HEK293 (cell line): ENCODE measurements around the gene SMIM14.

Source experiments
- CTCF ChIA-PET: fragments of 350-600 bp; formaldehyde crosslinking; extraction: SDS; loops from one replicate; lab custom pipeline; 2021; ENCODE audit warnings: antibody characterized with exemption; lab: Yijun Ruan, JAX
- POLR2A ChIA-PET: fragments of 300-600 bp; formaldehyde crosslinking; extraction: SDS; loops from one replicate; lab custom pipeline; 2020; ENCODE audit warnings: antibody characterized with exemption, inconsistent platforms; lab: Yijun Ruan, JAX
- H3K27ac ChIP-seq: fragments of 200-500 bp; sonication (Bioruptor generic); 2 replicates; pipeline ENCODE4 v1.5.1; 2014; ENCODE audit warnings: low read depth, low read length, control low read depth, inconsistent platforms; ENCODE audit errors: extremely low read depth
- H3K36me3 ChIP-seq, 2 experiments: fragments of 200-500 bp in 1 of 2; sonication (Bioruptor generic) in 1 of 2; 1 replicate in 1 of 2; 2 replicates in 1 of 2; pipeline ENCODE4 v1.5.1; 2014 to 2017; ENCODE audit warnings: inconsistent platforms in 2 of 2, low read length in 2 of 2; ENCODE audit not compliant: control insufficient read depth in 2 of 2, insufficient read depth in 1 of 2
- H3K4me1 ChIP-seq: fragments of 200-500 bp; sonication (Bioruptor generic); 2 replicates; pipeline ENCODE4 v1.5.1; 2014; ENCODE audit warnings: mild to moderate bottlenecking, low read length, inconsistent platforms; ENCODE audit not compliant: control insufficient read depth, insufficient read depth
- H3K4me3 ChIP-seq: 2 replicates; pipeline ENCODE4 v1.5.1; 2011; ENCODE audit warnings: low read depth, mild to moderate bottlenecking, control low read depth, low read length, moderate library complexity
- H3K9me3 ChIP-seq: fragments of 200-500 bp; sonication (Bioruptor generic); 2 replicates; pipeline ENCODE4 v1.5.1; 2014; ENCODE audit warnings: low read depth, low read length, inconsistent platforms; ENCODE audit not compliant: control insufficient read depth, insufficient read depth
- BCL11A ChIP-seq: fragments of 450-650 bp; formaldehyde crosslinking; IDR thresholded peaks from 2 replicates; pipeline ENCODE4 v1.5.1; 2016; ENCODE audit warnings: low read depth, missing biosample characterization, missing genetic modification characterization
- IKZF3 ChIP-seq: fragments of 450-650 bp; IDR thresholded peaks from 2 replicates; pipeline ENCODE4 v1.5.0; 2018; ENCODE audit warnings: missing biosample characterization, mild to moderate bottlenecking, missing genetic modification characterization, moderate library complexity
- KLF8 ChIP-seq: fragments of 450-650 bp; formaldehyde crosslinking; IDR thresholded peaks from 2 replicates; pipeline ENCODE4 v1.5.1; 2016; ENCODE audit warnings: missing biosample characterization, missing genetic modification characterization
- PRDM10 ChIP-seq: fragments of 450-650 bp; formaldehyde crosslinking; IDR thresholded peaks from 2 replicates; pipeline ENCODE4 v1.5.1; 2016; ENCODE audit warnings: missing biosample characterization, missing genetic modification characterization
- YY1 ChIP-seq: fragments of 450-650 bp; formaldehyde crosslinking; IDR thresholded peaks from 2 replicates; pipeline ENCODE4 v1.5.1; 2018; ENCODE audit warnings: missing biosample characterization, missing genetic modification characterization
- ZFP41 ChIP-seq: fragments of 450-650 bp; formaldehyde crosslinking; IDR thresholded peaks from 2 replicates; pipeline ENCODE4 v1.5.1; 2016; ENCODE audit warnings: missing biosample characterization, missing genetic modification characterization, borderline replicate concordance
- ZNF114 ChIP-seq: fragments of 450-650 bp; formaldehyde crosslinking; IDR thresholded peaks from 2 replicates; pipeline ENCODE4 v1.5.0; 2017; ENCODE audit warnings: missing biosample characterization, missing genetic modification characterization
- ZNF16 ChIP-seq: fragments of 450-650 bp; formaldehyde crosslinking; IDR thresholded peaks from 2 replicates; pipeline ENCODE4 v1.5.1; 2016; ENCODE audit warnings: low read depth, missing biosample characterization, missing genetic modification characterization
- ZNF169 ChIP-seq: fragments of 450-650 bp; formaldehyde crosslinking; IDR thresholded peaks from 2 replicates; pipeline ENCODE4 v1.5.1; 2016; ENCODE audit warnings: missing biosample characterization, missing genetic modification characterization
- ZNF274 ChIP-seq, 2 experiments: fragments of 200-500 bp in 1 of 2; fragments of 450-650 bp in 1 of 2; sonication (Bioruptor generic) in 1 of 2; formaldehyde crosslinking in 1 of 2; IDR thresholded peaks; 2 replicates each; pipeline versions ENCODE4 v1.5.1 to v1.6.1; 2014 to 2016; ENCODE audit warnings: borderline replicate concordance in 1 of 2, inconsistent platforms in 1 of 2, low read length in 1 of 2, missing biosample characterization in 1 of 2, missing genetic modification characterization in 1 of 2
- ZNF292 ChIP-seq: fragments of 450-650 bp; formaldehyde crosslinking; IDR thresholded peaks from 2 replicates; pipeline ENCODE4 v1.5.1; 2016; ENCODE audit warnings: low read depth, missing biosample characterization, missing genetic modification characterization, borderline replicate concordance
- ZNF366 ChIP-seq: fragments of 450-650 bp; formaldehyde crosslinking; conservative IDR thresholded peaks from 2 replicates; pipeline ENCODE4 v1.5.1; 2016; ENCODE audit warnings: missing biosample characterization, missing genetic modification characterization
- ZNF514 ChIP-seq: fragments of 450-650 bp; formaldehyde crosslinking; IDR thresholded peaks from 2 replicates; pipeline ENCODE4 v1.5.1; 2016; ENCODE audit warnings: missing biosample characterization, missing genetic modification characterization
- ZNF560 ChIP-seq: fragments of 450-650 bp; formaldehyde crosslinking; IDR thresholded peaks from 2 replicates; pipeline ENCODE4 v1.5.1; 2017; ENCODE audit warnings: missing biosample characterization, missing genetic modification characterization, borderline replicate concordance
- ZNF664 ChIP-seq: fragments of 450-650 bp; formaldehyde crosslinking; IDR thresholded peaks from 2 replicates; pipeline ENCODE4 v1.5.1; 2016; ENCODE audit warnings: missing biosample characterization, missing genetic modification characterization
- ZNF701 ChIP-seq: fragments of 450-650 bp; formaldehyde crosslinking; IDR thresholded peaks from 2 replicates; pipeline ENCODE4 v1.5.1; 2016; ENCODE audit warnings: missing biosample characterization, missing genetic modification characterization
- ZNF707 ChIP-seq: fragments of 450-650 bp; formaldehyde crosslinking; IDR thresholded peaks from 2 replicates; pipeline ENCODE4 v1.5.1; 2016; ENCODE audit warnings: missing biosample characterization, missing genetic modification characterization
- ZNF843 ChIP-seq: fragments of 450-650 bp; formaldehyde crosslinking; IDR thresholded peaks from 2 replicates; pipeline ENCODE4 v1.5.1; 2016; ENCODE audit warnings: missing biosample characterization, missing genetic modification characterization
- ZSCAN5A ChIP-seq: fragments of 450-650 bp; formaldehyde crosslinking; IDR thresholded peaks from 2 replicates; pipeline ENCODE4 v1.5.1; 2016; ENCODE audit warnings: missing biosample characterization, missing genetic modification characterization

SMIM14 gene

GRCh38 chr4:39502019-39502663, 136.5 kb downstream of the SMIM14 start:
- no peak overlapping the region for H3K27ac ChIP-seq
- CTCF ChIA-PET = no interaction called here
- H3K4me1 ChIP-seq = no peaks in the 10 kb centered on the region
- no peak for TF ChIP-seq IKZF3 (tag by site-specific recombination)
- H3K4me3 ChIP-seq = no peak overlapping the region
- POLR2A ChIA-PET = no interaction called here
- H3K36me3 ChIP-seq = peaks cover 11 to 62% of the 10 kb centered on the region in 2 experiments
- no peaks in the 10 kb centered on the region for H3K9me3 ChIP-seq

GRCh38 chr4:39498727-39499020, 140.0 kb downstream of the SMIM14 start:
- Histone ChIP-seq H3K4me1 (no peaks in the 10 kb centered on the region), H3K4me3 (no peak overlapping the region), H3K27ac (no peak overlapping the region), H3K9me3 (no peaks in the 10 kb centered on the region), H3K36me3 (peaks cover 7 to 31% of the 10 kb centered on the region in 2 experiments)
- TF ChIP-seq ZNF843 = no peak
- no peak for TF ChIP-seq PRDM10 (tag by site-specific recombination)
- TF ChIP-seq ZFP41 = no peak
- no peak for TF ChIP-seq YY1 (tag by site-specific recombination)
- no peak for TF ChIP-seq ZNF16 (tag by site-specific recombination)
- no peak for TF ChIP-seq ZNF274 (IDR thresholded peaks at IDR 0.05; ENCODE audit: low read length)
- TF ChIP-seq ZNF274 (tag by site-specific recombination; IDR thresholded peaks at IDR 0.05; ENCODE audit: borderline replicate concordance) = no peak
- no peak for TF ChIP-seq ZNF701 (tag by site-specific recombination)
- TF ChIP-seq ZNF114 = no peak
- TF ChIP-seq BCL11A (tag by site-specific recombination) = no peak
- TF ChIP-seq ZNF366 (tag by site-specific recombination) = no peak
- TF ChIP-seq ZNF169 (tag by site-specific recombination) = no peak
- no peak for TF ChIP-seq ZNF664 (tag by site-specific recombination)
- no peak for TF ChIP-seq KLF8 (tag by site-specific recombination)
- no peak for TF ChIP-seq ZNF560 (tag by site-specific recombination)
- no peak for TF ChIP-seq ZSCAN5A
- no peak for TF ChIP-seq ZNF514
- no peak for TF ChIP-seq ZNF292 (tag by site-specific recombination)
- no peak for TF ChIP-seq ZNF707 (tag by site-specific recombination)
- ChIA-PET POLR2A (no interaction called here), CTCF (no interaction called here)
